PFSK-1 (cell line): ENCODE measurements around the gene PRR20E.

Experiments used
- FOXP2 ChIP-seq: optimal IDR thresholded peaks from 2 replicates; pipeline ENCODE3; 2011; ENCODE audit warnings: borderline replicate concordance, control low read depth, inconsistent platforms; ENCODE audit not compliant: insufficient read depth; ENCODE audit errors: extremely low read length, extremely low read depth
- SIN3A ChIP-seq: IDR thresholded peaks from 2 replicates; pipeline ENCODE4 v1.6.1; 2012; ENCODE audit warnings: mild to moderate bottlenecking, low read length, moderate library complexity, borderline replicate concordance; ENCODE audit not compliant: insufficient read depth
- TAF1 ChIP-seq: IDR thresholded peaks from 2 replicates; pipeline ENCODE4 v1.6.1; 2012; ENCODE audit warnings: low read length, control low read depth, borderline replicate concordance; ENCODE audit not compliant: insufficient read depth
- TF ChIP-seq, protein P1 (sequence below), 2 experiments: IDR thresholded peaks; 2 replicates each; pipeline versions ENCODE4 v1.6.1 to v1.8.0; 2011 to 2012; ENCODE audit warnings: low read depth in 2 of 2, low read length in 2 of 2, control low read depth in 1 of 2, inconsistent platforms in 1 of 2, mild to moderate bottlenecking in 1 of 2, moderate library complexity in 1 of 2; ENCODE audit not compliant: insufficient read depth in 1 of 2

DNA sequence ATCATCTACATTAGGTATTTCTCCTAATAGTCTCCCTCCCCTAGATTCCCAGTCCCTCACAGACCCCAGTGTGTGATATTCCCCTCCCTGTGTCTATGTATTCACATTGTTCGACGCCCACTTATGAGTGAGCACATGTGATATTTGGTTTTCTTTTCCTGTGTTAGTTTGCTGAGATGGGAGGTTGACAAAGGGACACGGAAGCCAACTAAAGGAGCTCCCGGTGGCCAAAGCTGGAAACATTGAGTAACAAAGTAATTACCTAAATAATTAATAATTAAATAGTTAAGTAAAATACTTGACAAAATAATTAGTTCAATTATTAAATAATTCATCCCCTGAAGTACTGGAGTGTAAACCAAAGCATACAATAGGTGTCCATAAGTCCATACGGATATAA lies 28.0 kb upstream of the PRR20E start:
- TF ChIP-seq SIN3A (no peak), TAF1 (no peak), FOXP2 (no peak)
- TF ChIP-seq, protein P1, sequence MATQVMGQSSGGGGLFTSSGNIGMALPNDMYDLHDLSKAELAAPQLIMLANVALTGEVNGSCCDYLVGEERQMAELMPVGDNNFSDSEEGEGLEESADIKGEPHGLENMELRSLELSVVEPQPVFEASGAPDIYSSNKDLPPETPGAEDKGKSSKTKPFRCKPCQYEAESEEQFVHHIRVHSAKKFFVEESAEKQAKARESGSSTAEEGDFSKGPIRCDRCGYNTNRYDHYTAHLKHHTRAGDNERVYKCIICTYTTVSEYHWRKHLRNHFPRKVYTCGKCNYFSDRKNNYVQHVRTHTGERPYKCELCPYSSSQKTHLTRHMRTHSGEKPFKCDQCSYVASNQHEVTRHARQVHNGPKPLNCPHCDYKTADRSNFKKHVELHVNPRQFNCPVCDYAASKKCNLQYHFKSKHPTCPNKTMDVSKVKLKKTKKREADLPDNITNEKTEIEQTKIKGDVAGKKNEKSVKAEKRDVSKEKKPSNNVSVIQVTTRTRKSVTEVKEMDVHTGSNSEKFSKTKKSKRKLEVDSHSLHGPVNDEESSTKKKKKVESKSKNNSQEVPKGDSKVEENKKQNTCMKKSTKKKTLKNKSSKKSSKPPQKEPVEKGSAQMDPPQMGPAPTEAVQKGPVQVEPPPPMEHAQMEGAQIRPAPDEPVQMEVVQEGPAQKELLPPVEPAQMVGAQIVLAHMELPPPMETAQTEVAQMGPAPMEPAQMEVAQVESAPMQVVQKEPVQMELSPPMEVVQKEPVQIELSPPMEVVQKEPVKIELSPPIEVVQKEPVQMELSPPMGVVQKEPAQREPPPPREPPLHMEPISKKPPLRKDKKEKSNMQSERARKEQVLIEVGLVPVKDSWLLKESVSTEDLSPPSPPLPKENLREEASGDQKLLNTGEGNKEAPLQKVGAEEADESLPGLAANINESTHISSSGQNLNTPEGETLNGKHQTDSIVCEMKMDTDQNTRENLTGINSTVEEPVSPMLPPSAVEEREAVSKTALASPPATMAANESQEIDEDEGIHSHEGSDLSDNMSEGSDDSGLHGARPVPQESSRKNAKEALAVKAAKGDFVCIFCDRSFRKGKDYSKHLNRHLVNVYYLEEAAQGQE (IDR thresholded peaks at IDR 0.05; ENCODE audit: insufficient read depth in 1 of 2, low read depth in 2 of 2, low read length in 2 of 2), result no peak
